ENCODE measurements around the gene ABCC4. TPM values are rescaled to one million over a fixed set of nuclear protein-coding genes. Genes with fewer than 3 reads are reported as not detected.

The ABCC4 gene
- total and polyA plus RNA-seq, 4 donors = 0.74 to 22.5 (median 2.0) TPM

- DNase-seq (ENCODE audit: low spot score) = no peak
- TF ChIP-seq RXRA (IDR thresholded peaks at IDR 0.05) = no peak
- no peak for TF ChIP-seq SP1 (IDR thresholded peaks at IDR 0.05)
- TF ChIP-seq TAF1 (conservative IDR thresholded peaks at IDR 0.05) = no peak
- TF ChIP-seq RAD21 (IDR thresholded peaks at IDR 0.05) = no peak
- Histone ChIP-seq H3K27ac (ENCODE audit: low read depth in 1 of 2, low read length in 2 of 2) (no peak overlapping the region), H3K9me3 (ENCODE audit: control insufficient read depth in 4 of 4, low read length in 3 of 4) (no peaks in the 10 kb centered on the region), H3K36me3 (ENCODE audit: control insufficient read depth in 4 of 4, insufficient read depth in 3 of 4, low read depth in 1 of 4, low read length in 3 of 4) (no peaks in the 10 kb centered on the region), H3K9ac (ENCODE audit: low read depth in 1 of 2, low read length in 2 of 2) (no peak overlapping the region), H3K4me3 (ENCODE audit: low read depth in 1 of 3, low read length in 3 of 3) (no peak overlapping the region), H3K4me1 (ENCODE audit: control insufficient read depth in 4 of 4, insufficient read depth in 4 of 4, low read length in 3 of 4) (no peaks in the 10 kb centered on the region), H3K27me3 (ENCODE audit: control insufficient read depth in 4 of 4, insufficient read depth in 4 of 4, low read length in 3 of 4) (no peaks in the 10 kb centered on the region)
- 95% methylated on average over 7 of the region's 7 CpGs for WGBS
Observed at GRCh38 chr13:95083066-95083465, 218.2 kb downstream of the ABCC4 start.

- Histone ChIP-seq H3K27ac (ENCODE audit: low read depth in 1 of 2, low read length in 2 of 2) (no peak overlapping the region), H3K4me3 (ENCODE audit: low read depth in 1 of 3, low read length in 3 of 3) (no peak overlapping the region), H3K4me1 (ENCODE audit: control insufficient read depth in 4 of 4, insufficient read depth in 4 of 4, low read length in 3 of 4) (no peaks in the 10 kb centered on the region), H3K9me3 (ENCODE audit: control insufficient read depth in 4 of 4, low read length in 3 of 4) (no peaks in the 10 kb centered on the region), H3K9ac (ENCODE audit: low read depth in 1 of 2, low read length in 2 of 2) (no peak overlapping the region), H3K36me3 (ENCODE audit: control insufficient read depth in 4 of 4, insufficient read depth in 3 of 4, low read depth in 1 of 4, low read length in 3 of 4) (no peaks in the 10 kb centered on the region), H3K27me3 (ENCODE audit: control insufficient read depth in 4 of 4, insufficient read depth in 4 of 4, low read length in 3 of 4) (no peaks in the 10 kb centered on the region)
- DNase-seq (ENCODE audit: low spot score) = no peak
- TF ChIP-seq EGR1 (IDR thresholded peaks at IDR 0.05; ENCODE audit: low read depth in 2 of 2) = no peak
- TF ChIP-seq SP1 (IDR thresholded peaks at IDR 0.05) = no peak
- TF ChIP-seq NR2F2 (IDR thresholded peaks at IDR 0.05) = no peak
- TF ChIP-seq REST (IDR thresholded peaks at IDR 0.05) = no peak
- no peak for TF ChIP-seq JUND (IDR thresholded peaks at IDR 0.05)
- no peak for TF ChIP-seq GABPA (IDR thresholded peaks at IDR 0.05 in 1 of 2, conservative IDR thresholded peaks at IDR 0.05 in 1 of 2)
- TF ChIP-seq TAF1 (conservative IDR thresholded peaks at IDR 0.05) = no peak
- TF ChIP-seq RXRA (IDR thresholded peaks at IDR 0.05) = no peak
- no peak for TF ChIP-seq ZBTB33 (IDR thresholded peaks at IDR 0.05)
- no peak for TF ChIP-seq RAD21 (IDR thresholded peaks at IDR 0.05)
- TF ChIP-seq MAX (IDR thresholded peaks at IDR 0.05) = no peak
- no peak for TF ChIP-seq YY1 (IDR thresholded peaks at IDR 0.05)
- TF ChIP-seq FOXA2 (IDR thresholded peaks at IDR 0.05) = no peak
- no peak for TF ChIP-seq FOXA1 (IDR thresholded peaks at IDR 0.05)
- TF ChIP-seq ATF3 (IDR thresholded peaks at IDR 0.05) = no peak
- TF ChIP-seq HNF4G (IDR thresholded peaks at IDR 0.05) = no peak
- TF ChIP-seq HNF4A (conservative IDR thresholded peaks at IDR 0.05) = no peak
- no peak for TF ChIP-seq CTCF (IDR thresholded peaks at IDR 0.05; ENCODE audit: low read depth, low read length, missing input control)
- 91% methylated on average over 5 of the region's 5 CpGs for WGBS
Observed at GRCh38 chr13:95075506-95075905, 225.7 kb downstream of the ABCC4 start.
